Activated T-cell treated with anti-CD3 and anti-CD28 coated beads, Interleukin-2, amount 50 U/mL, for 72 hours (primary cell): ENCODE results near the gene RYR1. TPM values are rescaled to one million over a fixed set of nuclear protein-coding genes. Genes with fewer than 3 reads are reported as not detected.
"Not testable (repeated sequence)": the region's sequence is repeated elsewhere in the genome, so short reads cannot be mapped to it uniquely, and the experiment has no call there.

ENCODE experiments used
- ATAC-seq, 2 donors: fragments of 150-1000 bp; cut with Tn5 transposase; replicated peaks in 1 of 2; 2 replicates each; pipeline ENCODE4 v1.10.0; 2021; ENCODE audit warnings: moderate library complexity in 2 of 2, mild to moderate bottlenecking in 1 of 2
- DNase-seq, 2 donors: peaks; one replicate each; pipeline ENCODE4 v3.0.0; 2021 to 2022; ENCODE audit warnings: mixed read lengths in 1 of 2
- H3K27ac Mint-ChIP-seq: one replicate; pipeline ENCODE4 v1.8.0; 2022; ENCODE audit warnings: mild to moderate bottlenecking, moderate library complexity, mixed read lengths
- H3K27me3 Mint-ChIP-seq: one replicate; pipeline ENCODE4 v1.8.0; 2022; ENCODE audit warnings: low read depth, mixed read lengths
- H3K36me3 Mint-ChIP-seq, 2 donors: one replicate each; pipeline ENCODE4 v1.8.0; 2022; ENCODE audit warnings: mixed read lengths in 2 of 2, mild to moderate bottlenecking in 1 of 2; ENCODE audit not compliant: insufficient read depth in 2 of 2
- H3K4me1 Mint-ChIP-seq: one replicate; pipeline ENCODE4 v1.8.0; 2022; ENCODE audit warnings: low read depth, mixed read lengths
- H3K4me3 Mint-ChIP-seq, 2 donors: one replicate each; pipeline ENCODE4 v1.8.0; 2022; ENCODE audit warnings: mild to moderate bottlenecking in 2 of 2, mixed read lengths in 2 of 2, moderate library complexity in 2 of 2
- H3K9me3 Mint-ChIP-seq, 2 donors: one replicate each; pipeline ENCODE4 v1.8.0; 2022; ENCODE audit warnings: mixed read lengths in 2 of 2
- total RNA-seq, 2 donors: library from RNA; stranded (reverse); gene quantifications; one replicate each; pipeline ENCODE4 v1.2.3, GENCODE V29; 2022

RYR1 gene
- total RNA-seq, 2 donors from 2014 or later, result 3.3 to 5.3 TPM

- H3K9me3 Mint-ChIP-seq, result no peaks in the 10 kb centered on the region
- no peaks in the 10 kb centered on the region for H3K36me3 Mint-ChIP-seq
- H3K4me3 Mint-ChIP-seq, result no peak overlapping the region
- ATAC-seq (no peak), DNase-seq (no peak)
- no peaks in the 10 kb centered on the region for H3K27me3 Mint-ChIP-seq
- H3K27ac Mint-ChIP-seq, result no peak overlapping the region
- H3K4me1 Mint-ChIP-seq, result no peaks in the 10 kb centered on the region
Observed at GRCh38 chr19:38577826-38578225, 144.3 kb downstream of the RYR1 start.

- H3K36me3 Mint-ChIP-seq, H3K27me3 Mint-ChIP-seq, H3K27ac Mint-ChIP-seq, DNase-seq, H3K4me1 Mint-ChIP-seq, H3K9me3 Mint-ChIP-seq, ATAC-seq, H3K4me3 Mint-ChIP-seq: not testable (repeated sequence)
Observed at GRCh38 chr19:38579304-38579703, 145.8 kb downstream of the RYR1 start.

GRCh38 chr19:38580080-38580479 lies 146.6 kb downstream of the RYR1 start:
- no peaks in the 10 kb centered on the region for H3K27me3 Mint-ChIP-seq
- no peak overlapping the region for H3K4me3 Mint-ChIP-seq
- DNase-seq (no peak), ATAC-seq (no peak)
- H3K27ac Mint-ChIP-seq, result no peak overlapping the region
- no peaks in the 10 kb centered on the region for H3K36me3 Mint-ChIP-seq
- H3K4me1 Mint-ChIP-seq, result no peaks in the 10 kb centered on the region
- no peaks in the 10 kb centered on the region for H3K9me3 Mint-ChIP-seq

- Mint-ChIP-seq H3K36me3 (peaks cover 5 to 6% of the 10 kb centered on the region in 2 donors), H3K9me3 (no peaks in the 10 kb centered on the region), H3K27me3 (no peaks in the 10 kb centered on the region), H3K4me3 (no peak overlapping the region), H3K27ac (peak overlapping the region; percentile 26), H3K4me1 (no peaks in the 10 kb centered on the region)
- DNase-seq (no peak), ATAC-seq (peak; percentile 38 to 39)
Observed at GRCh38 chr19:38583219-38583984, 149.9 kb downstream of the RYR1 start.

GRCh38 chr19:38583985-38584305 lies 150.5 kb downstream of the RYR1 start:
- no peak overlapping the region for H3K27ac Mint-ChIP-seq
- H3K4me3 Mint-ChIP-seq, result no peak overlapping the region
- H3K9me3 Mint-ChIP-seq, result no peaks in the 10 kb centered on the region
- DNase-seq, result no peak
- H3K27me3 Mint-ChIP-seq, result no peaks in the 10 kb centered on the region
- no peaks in the 10 kb centered on the region for H3K4me1 Mint-ChIP-seq
- H3K36me3 Mint-ChIP-seq, result peaks cover 6 to 7% of the 10 kb centered on the region in 2 donors
- no peak for ATAC-seq

GRCh38 chr19:38587562-38587961 lies 154.1 kb downstream of the RYR1 start:
- peaks cover 7 to 9% of the 10 kb centered on the region in 2 donors for H3K36me3 Mint-ChIP-seq
- no peak for ATAC-seq
- no peaks in the 10 kb centered on the region for H3K9me3 Mint-ChIP-seq
- DNase-seq, result no peak
- no peaks in the 10 kb centered on the region for H3K27me3 Mint-ChIP-seq
- H3K4me1 Mint-ChIP-seq, result no peaks in the 10 kb centered on the region
- no peak overlapping the region for H3K4me3 Mint-ChIP-seq
- H3K27ac Mint-ChIP-seq, result no peak overlapping the region

- no peaks in the 10 kb centered on the region for H3K27me3 Mint-ChIP-seq
- H3K36me3 Mint-ChIP-seq, result peaks cover 7 to 9% of the 10 kb centered on the region in 2 donors
- H3K4me1 Mint-ChIP-seq, result no peaks in the 10 kb centered on the region
- no peak overlapping the region for H3K27ac Mint-ChIP-seq
- DNase-seq, result no peak
- ATAC-seq, result no peak
- no peak overlapping the region for H3K4me3 Mint-ChIP-seq
- H3K9me3 Mint-ChIP-seq, result no peaks in the 10 kb centered on the region
Observed at GRCh38 chr19:38588041-38588440, 154.6 kb downstream of the RYR1 start.

GRCh38 chr19:38592940-38593339 lies 159.4 kb downstream of the RYR1 start:
- H3K4me3 Mint-ChIP-seq, result no peak overlapping the region
- H3K36me3 Mint-ChIP-seq, result peaks cover 11 to 13% of the 10 kb centered on the region in 2 donors
- DNase-seq (no peak), ATAC-seq (no peak)
- H3K27me3 Mint-ChIP-seq, result no peaks in the 10 kb centered on the region
- H3K27ac Mint-ChIP-seq, result no peak overlapping the region
- H3K9me3 Mint-ChIP-seq, result no peaks in the 10 kb centered on the region
- H3K4me1 Mint-ChIP-seq, result no peaks in the 10 kb centered on the region

- Mint-ChIP-seq H3K36me3 (peaks cover 12 to 13% of the 10 kb centered on the region in 2 donors), H3K27me3 (no peaks in the 10 kb centered on the region), H3K9me3 (no peaks in the 10 kb centered on the region), H3K27ac (no peak overlapping the region), H3K4me1 (no peaks in the 10 kb centered on the region), H3K4me3 (no peak overlapping the region)
- no peak for ATAC-seq
- DNase-seq, result peak; percentile 16 to 21
Observed at GRCh38 chr19:38596057-38596981, 162.8 kb downstream of the RYR1 start.

GRCh38 chr19:38597075-38597474 lies 163.6 kb downstream of the RYR1 start:
- H3K4me3 Mint-ChIP-seq, result no peak overlapping the region
- peaks cover 12 to 16% of the 10 kb centered on the region in 2 donors for H3K36me3 Mint-ChIP-seq
- no peaks in the 10 kb centered on the region for H3K4me1 Mint-ChIP-seq
- no peaks in the 10 kb centered on the region for H3K27me3 Mint-ChIP-seq
- no peak for ATAC-seq
- H3K9me3 Mint-ChIP-seq, result no peaks in the 10 kb centered on the region
- no peak for DNase-seq
- no peak overlapping the region for H3K27ac Mint-ChIP-seq

GRCh38 chr19:38599722-38600121 lies 166.2 kb downstream of the RYR1 start:
- H3K27me3 Mint-ChIP-seq, result no peaks in the 10 kb centered on the region
- DNase-seq, result no peak
- no peak overlapping the region for H3K4me3 Mint-ChIP-seq
- peaks cover 8 to 12% of the 10 kb centered on the region in 2 donors for H3K36me3 Mint-ChIP-seq
- no peak overlapping the region for H3K27ac Mint-ChIP-seq
- no peaks in the 10 kb centered on the region for H3K9me3 Mint-ChIP-seq
- ATAC-seq, result no peak
- H3K4me1 Mint-ChIP-seq, result no peaks in the 10 kb centered on the region

GRCh38 chr19:38602856-38603255 lies 169.4 kb downstream of the RYR1 start:
- peaks cover 6 to 20% of the 10 kb centered on the region in 2 donors for H3K36me3 Mint-ChIP-seq
- not testable (repeated sequence) for H3K27me3 Mint-ChIP-seq, H3K27ac Mint-ChIP-seq, DNase-seq, H3K4me1 Mint-ChIP-seq, ATAC-seq, H3K4me3 Mint-ChIP-seq, H3K9me3 Mint-ChIP-seq

GRCh38 chr19:38606131-38606530 lies 172.6 kb downstream of the RYR1 start:
- H3K36me3 Mint-ChIP-seq, result peaks cover 5 to 25% of the 10 kb centered on the region in 2 donors
- no peaks in the 10 kb centered on the region for H3K4me1 Mint-ChIP-seq
- no peaks in the 10 kb centered on the region for H3K27me3 Mint-ChIP-seq
- H3K27ac Mint-ChIP-seq, result no peak overlapping the region
- ATAC-seq (no peak), DNase-seq (no peak)
- no peaks in the 10 kb centered on the region for H3K9me3 Mint-ChIP-seq
- H3K4me3 Mint-ChIP-seq, result no peak overlapping the region
